H1 (cell line): ENCODE results near the gene CARD14. TPM values are rescaled to one million over a fixed set of nuclear protein-coding genes. Genes with fewer than 3 reads are reported as not detected.

Source experiments
- CTCF ChIA-PET: fragments of 300-600 bp; sonication (Branson Sonifier 250); formaldehyde crosslinking; loops from one replicate; lab custom pipeline; 2021; ENCODE audit not compliant: partially characterized antibody; lab: Charles Lee
- POLR2A ChIA-PET: fragments of 300-600 bp; sonication (Branson Sonifier 250); formaldehyde crosslinking; loops from one replicate; lab custom pipeline; 2021; ENCODE audit warnings: inconsistent platforms; ENCODE audit not compliant: partially characterized antibody; lab: Charles Lee
- DNase-seq, 2 experiments: peaks; one replicate each; pipeline versions ENCODE4 v3.0.0 to v3.0.0-alpha.2; 2010 to 2022; ENCODE audit warnings: low spot score in 2 of 2, low read depth in 1 of 2, mixed read lengths in 1 of 2
- FAIRE-seq: peaks from 2 replicates; lab custom pipeline; 2011; peaks lifted over from hg19 to GRCh38; lab: Jason Lieb, UNC
- H2AFZ ChIP-seq: 2 replicates; pipeline ENCODE4 v1.8.1; 2012; ENCODE audit warnings: low read length, inconsistent platforms
- H2AK5ac ChIP-seq: 2 replicates; pipeline ENCODE4 v1.6.1; 2013; ENCODE audit warnings: low read depth, low read length
- H2BK120ac ChIP-seq: replicated peaks from 2 replicates; pipeline ENCODE3; 2013; ENCODE audit warnings: low read depth, low read length, inconsistent platforms
- H2BK12ac ChIP-seq: 2 replicates; pipeline ENCODE4 v1.6.1; 2013; ENCODE audit warnings: low read depth, low read length
- H2BK15ac ChIP-seq: 2 replicates; pipeline ENCODE4 v1.6.1; 2013; ENCODE audit warnings: low read length
- H2BK20ac ChIP-seq: 2 replicates; pipeline ENCODE4 v1.6.1; 2013; ENCODE audit warnings: low read length
- H2BK5ac ChIP-seq: 2 replicates; pipeline ENCODE4 v1.6.1; 2013; ENCODE audit warnings: low read depth, low read length
- H3K14ac ChIP-seq: 2 replicates; pipeline ENCODE4 v1.6.1; 2013; ENCODE audit warnings: inconsistent platforms; ENCODE audit not compliant: insufficient read length
- H3K18ac ChIP-seq: 2 replicates; pipeline ENCODE4 v1.6.1; 2013; ENCODE audit warnings: low read length; ENCODE audit errors: extremely low read depth
- H3K23ac ChIP-seq: 2 replicates; pipeline ENCODE4 v1.6.1; 2013; ENCODE audit warnings: inconsistent platforms; ENCODE audit not compliant: insufficient read length
- H3K23me2 ChIP-seq: 2 replicates; pipeline ENCODE4 v1.6.1; 2013; ENCODE audit warnings: low read depth, low read length
- H3K27ac ChIP-seq: 2 replicates; pipeline ENCODE4 v1.6.1; 2011; ENCODE audit warnings: low read depth, low read length, inconsistent platforms
- H3K27me3 ChIP-seq, 4 experiments: replicated peaks in 1 of 4; 1 replicate in 1 of 4; 2 replicates in 3 of 4; pipeline versions ENCODE4 v1.6.1 to v1.8.1; 2011 to 2013; ENCODE audit warnings: low read length in 3 of 4, mild to moderate bottlenecking in 3 of 4, inconsistent platforms in 2 of 4, mixed read lengths in 2 of 4, moderate library complexity in 1 of 4; ENCODE audit not compliant: control insufficient read depth in 3 of 4, insufficient read depth in 3 of 4; ENCODE audit errors: extremely low read depth in 1 of 4
- H3K36me3 ChIP-seq, 4 experiments: 2 replicates each; pipeline versions ENCODE4 v1.6.1 to v1.8.1; 2011 to 2013; ENCODE audit warnings: mild to moderate bottlenecking in 4 of 4, low read length in 3 of 4, moderate library complexity in 2 of 4, control low read depth in 1 of 4, inconsistent platforms in 1 of 4; ENCODE audit not compliant: insufficient read depth in 4 of 4, control insufficient read depth in 2 of 4
- H3K4ac ChIP-seq: replicated peaks from 2 replicates; pipeline ENCODE3; 2013; ENCODE audit warnings: low read length, low read depth, mixed read lengths, inconsistent platforms; ENCODE audit not compliant: insufficient read length
- H3K4me1 ChIP-seq, 4 experiments: replicated peaks in 1 of 4; 1 replicate in 1 of 4; 2 replicates in 3 of 4; pipeline versions ENCODE4 v1.6.1 to v1.8.1; 2011 to 2013; ENCODE audit warnings: low read length in 3 of 4, inconsistent platforms in 2 of 4, mixed read lengths in 1 of 4; ENCODE audit not compliant: insufficient read depth in 4 of 4, control insufficient read depth in 3 of 4
- H3K4me2 ChIP-seq, 2 experiments: 2 replicates each; pipeline versions ENCODE4 v1.6.1 to v1.8.1; 2011 to 2013; ENCODE audit warnings: low read depth in 2 of 2, low read length in 2 of 2, control low read depth in 1 of 2, inconsistent platforms in 1 of 2, mild to moderate bottlenecking in 1 of 2; ENCODE audit not compliant: insufficient read depth in 1 of 2
- H3K4me3 ChIP-seq, 4 experiments: fragments of 200-600, 300-600 bp in 1 of 4; sonication (generic), shearing (Covaris generic), sonication (Bioruptor Twin) in 1 of 4; 2 replicates each; pipeline versions ENCODE4 v1.5.1 to v1.8.1; 2011 to 2016; ENCODE audit warnings: low read length in 4 of 4, low read depth in 3 of 4, control low read depth in 2 of 4, inconsistent platforms in 2 of 4, mild to moderate bottlenecking in 2 of 4, mixed read lengths in 1 of 4, moderate library complexity in 1 of 4; ENCODE audit not compliant: insufficient read depth in 2 of 4; ENCODE audit errors: extremely low read depth in 1 of 4
- H3K56ac ChIP-seq: replicated peaks from 2 replicates; pipeline ENCODE3; 2013; ENCODE audit warnings: low read depth, mild to moderate bottlenecking, mixed read lengths, low read length, inconsistent platforms; ENCODE audit not compliant: insufficient read length
- H3K79me1 ChIP-seq: 2 replicates; pipeline ENCODE4 v1.6.1; 2013; ENCODE audit warnings: low read depth, low read length, control low read depth
- H3K79me2 ChIP-seq, 2 experiments: 2 replicates each; pipeline versions ENCODE4 v1.6.1 to v1.8.1; 2012 to 2013; ENCODE audit warnings: low read length in 2 of 2, mild to moderate bottlenecking in 2 of 2, inconsistent platforms in 1 of 2; ENCODE audit not compliant: insufficient read depth in 2 of 2, control insufficient read depth in 1 of 2
- H3K9ac ChIP-seq, 4 experiments: replicated peaks in 1 of 4; 1 replicate in 1 of 4; 2 replicates in 3 of 4; pipeline versions ENCODE4 v1.6.1 to v1.8.1; 2011 to 2013; ENCODE audit warnings: low read depth in 3 of 4, low read length in 3 of 4, control low read depth in 2 of 4, mild to moderate bottlenecking in 2 of 4, moderate library complexity in 2 of 4, inconsistent platforms in 1 of 4; ENCODE audit errors: extremely low read depth in 1 of 4
- H3K9me3 ChIP-seq, 2 experiments: 2 replicates each; pipeline versions ENCODE4 v1.6.1 to v1.8.1; 2012 to 2013; ENCODE audit warnings: mild to moderate bottlenecking in 2 of 2, moderate library complexity in 2 of 2, control low read depth in 1 of 2, inconsistent platforms in 1 of 2, low read depth in 1 of 2, low read length in 1 of 2, mixed read lengths in 1 of 2; ENCODE audit not compliant: insufficient read depth in 2 of 2
- H4K20me1 ChIP-seq, 2 experiments: replicated peaks in 1 of 2; 2 replicates each; pipeline versions ENCODE3 to v1.8.1; 2011 to 2013; ENCODE audit warnings: inconsistent platforms in 2 of 2, low read length in 2 of 2, mild to moderate bottlenecking in 1 of 2; ENCODE audit not compliant: insufficient read depth in 2 of 2, control insufficient read depth in 1 of 2
- H4K5ac ChIP-seq: 2 replicates; pipeline ENCODE4 v1.6.1; 2013; ENCODE audit warnings: low read length, low read depth, mixed read lengths, inconsistent platforms; ENCODE audit not compliant: insufficient read length
- H4K8ac ChIP-seq: 2 replicates; pipeline ENCODE4 v1.8.0; 2013; ENCODE audit warnings: mild to moderate bottlenecking, moderate library complexity, low read length, inconsistent platforms; ENCODE audit not compliant: insufficient read depth; ENCODE audit errors: extremely low read depth
- H4K91ac ChIP-seq: replicated peaks from 2 replicates; pipeline ENCODE3; 2013; ENCODE audit warnings: low read length, mixed read lengths, inconsistent platforms; ENCODE audit not compliant: insufficient read length
- BCL11A ChIP-seq, 2 experiments: IDR thresholded peaks; one replicate each; pipeline ENCODE4 v1.6.1; 2011; ENCODE audit warnings: low read depth in 2 of 2, low read length in 2 of 2, mild to moderate bottlenecking in 2 of 2
- CHD2 ChIP-seq: IDR thresholded peaks from 2 replicates; pipeline ENCODE4 v1.6.1; 2012; ENCODE audit warnings: low read length, improper control_type of control experiment
- CTBP2 ChIP-seq: IDR thresholded peaks from 2 replicates; pipeline ENCODE4 v1.7.0; 2011; ENCODE audit warnings: borderline replicate concordance, mild to moderate bottlenecking, moderate library complexity, mixed read lengths, low read length; ENCODE audit not compliant: insufficient read depth, insufficient read length
- EP300 ChIP-seq, 2 experiments: IDR thresholded peaks; 1 replicate in 1 of 2; 2 replicates in 1 of 2; pipeline ENCODE4 v1.6.1; 2011 to 2012; ENCODE audit warnings: low read depth in 2 of 2, low read length in 2 of 2, mild to moderate bottlenecking in 2 of 2, borderline replicate concordance in 1 of 2, inconsistent platforms in 1 of 2, moderate library complexity in 1 of 2
- GTF2F1 ChIP-seq: IDR thresholded peaks from 2 replicates; pipeline ENCODE4 v1.6.1; 2012; ENCODE audit warnings: low read depth, low read length, improper control_type of control experiment, borderline replicate concordance
- WGBS, 2 experiments: shearing (Covaris generic) in 1 of 2; methylation state at CpG; one replicate each; pipeline versions ENCODE4 v1.1.6 to v1.1.7; 2013 to 2015; ENCODE audit warnings: low lambda C conversion rate in 2 of 2, mixed read lengths in 2 of 2, inconsistent platforms in 1 of 2, low coverage in 1 of 2, missing lambda C conversion rate in 1 of 2; ENCODE audit not compliant: insufficient replicate concordance in 2 of 2, insufficient coverage in 1 of 2, insufficient read length in 1 of 2; ENCODE audit errors: extremely low coverage in 1 of 2, missing lambda C conversion rate in 1 of 2; 5-methylcytosine and 5-hydroxymethylcytosine counted together
- polyA plus RNA-seq, 7 experiments: library from polyadenylated mRNA; depleted of rRNA in 3 of 7; stranded (reverse) in 5 of 7; unstranded in 2 of 7; fragments of >200 nt in 5 of 7; fragments of 200-250 nt in 2 of 7; gene quantifications; 1 replicate in 5 of 7; 2 replicates in 1 of 7; 4 replicates in 1 of 7; pipeline versions ENCODE4 v1.2.1 to v1.2.3, GENCODE V29; 2011 to 2013; ENCODE audit warnings: missing spikeins in 2 of 7, mixed read lengths in 2 of 7
- total RNA-seq: library from RNA; stranded (reverse); fragmentation: NEBNext Ultra II Directional; extraction: Animal tissue kit (Norgen Biotek cat#: 25700); gene quantifications from 2 replicates; pipeline ENCODE4 v1.2.1, GENCODE V29; 2021

The CARD14 gene
- total and polyA plus RNA-seq, 2 of the 8 experiments (the other 6 are each of a cell fraction or from before 2014, with no cell fraction given), result 0.08 TPM; not detected in 1

DNA sequence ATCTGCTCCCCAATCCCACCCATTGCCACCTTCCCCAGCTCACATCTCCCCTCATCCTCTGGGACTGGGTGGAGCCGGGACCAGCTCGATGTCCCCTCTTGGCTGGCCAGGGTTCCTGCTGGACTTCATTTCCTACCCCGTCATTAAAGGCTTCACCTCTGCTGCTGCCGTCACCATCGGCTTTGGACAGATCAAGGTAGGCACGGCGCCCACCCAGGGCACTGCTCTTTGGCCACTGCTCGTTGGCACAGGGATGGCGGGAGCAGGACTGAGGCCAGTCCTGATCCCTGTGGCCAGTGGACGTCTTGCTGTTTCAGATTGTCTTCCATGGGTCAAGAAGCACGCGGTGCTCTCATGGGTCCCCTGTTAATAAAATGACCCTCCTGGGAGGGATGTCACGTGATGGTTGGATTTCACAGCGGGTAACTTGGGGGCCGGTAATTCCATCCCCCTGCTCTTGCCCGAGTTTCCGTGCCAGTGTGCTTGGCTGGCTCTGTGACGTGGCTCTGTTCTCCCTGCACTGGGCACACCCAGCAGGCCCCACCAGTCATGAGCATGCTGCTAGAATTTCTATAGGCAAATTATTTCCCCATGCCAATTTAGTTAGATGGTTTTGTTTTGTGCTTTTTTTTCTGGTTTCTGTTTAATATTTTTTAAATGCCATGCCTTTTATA, 53.4 kb downstream of the CARD14 start:
- no peak overlapping the region for H3K4ac ChIP-seq
- FAIRE-seq, result no peak
- CTCF ChIA-PET, result no interaction called here
- H4K8ac ChIP-seq, result no peak overlapping the region
- no peak overlapping the region for H3K14ac ChIP-seq
- no peak overlapping the region for H2BK12ac ChIP-seq
- H2BK5ac ChIP-seq, result no peak overlapping the region
- TF ChIP-seq CTBP2 (no peak), CHD2 (no peak), EP300 (IDR thresholded peaks at IDR 0.05; ENCODE audit: borderline replicate concordance in 1 of 2, low read depth in 2 of 2, low read length in 2 of 2) (no peak), BCL11A (IDR thresholded peaks at IDR 0.05; ENCODE audit: low read depth in 2 of 2, low read length in 2 of 2) (no peak), GTF2F1 (no peak)
- TF ChIP-seq, all 59 proteins: peak for 0
- Histone ChIP-seq H3K79me2 (no peaks in the 10 kb centered on the region), H2BK20ac (no peak overlapping the region), H3K56ac (no peak overlapping the region), H3K79me1 (peaks cover 2% of the 10 kb centered on the region; the same call in 1 of the 2 replicates), H3K9me3 (no peaks in the 10 kb centered on the region), H3K4me3 (no peak overlapping the region), H2AK5ac (no peak overlapping the region), H3K4me2 (no peak overlapping the region), H2AFZ (no peak overlapping the region), H3K18ac (no peak overlapping the region), H4K91ac (no peak overlapping the region), H3K27me3 (no peaks in the 10 kb centered on the region; a peak in 1 of 7 replicates), H3K36me3 (no peaks in the 10 kb centered on the region), H3K23ac (no peak overlapping the region), H3K23me2 (peaks cover 10% of the 10 kb centered on the region; the same call in 1 of the 2 replicates), H4K5ac (no peak overlapping the region), H4K20me1 (peaks cover 2 to 4% of the 10 kb centered on the region in 2 experiments), H3K4me1 (peaks cover 0 to 21% (median 11%) of the 10 kb centered on the region in 4 experiments; a peak in 6 of 7 replicates), H2BK120ac (no peak overlapping the region), H3K9ac (no peak overlapping the region), H3K27ac (no peak overlapping the region), H2BK15ac (no peak overlapping the region)
- POLR2A ChIA-PET, result no interaction called here
- WGBS, 2 experiments, result 91% methylated on average over 18 of the region's 18 CpGs; no CpG with 5 or more reads in 1 of the 2 experiments
- DNase-seq, result no peak
